Neural progenitor cell (in vitro differentiated cells): Measurements from ENCODE around the gene GAB2. TPM values are rescaled to one million over a fixed set of nuclear protein-coding genes. Genes with fewer than 3 reads are reported as not detected.

Experiments
- DNase-seq: peaks from one replicate; pipeline ENCODE4 v3.0.0-alpha.2; 2016; ENCODE audit warnings: low spot score
- H2AFZ ChIP-seq: fragments of 200-600 bp; sonication (generic); replicated peaks from 2 replicates; pipeline ENCODE4 v1.6.1; 2016; ENCODE audit warnings: antibody characterized with exemption
- H3F3A ChIP-seq: fragments of 200-600 bp; sonication (generic); 2 replicates; pipeline ENCODE4 v1.6.1; 2016; ENCODE audit warnings: antibody characterized with exemption, low read depth
- H3K27ac ChIP-seq: fragments of 200-600 bp; sonication (generic); 2 replicates; pipeline ENCODE4 v1.5.1; 2016; ENCODE audit warnings: mild to moderate bottlenecking
- H3K27me3 ChIP-seq: fragments of 200-600 bp; sonication (generic); 2 replicates; pipeline ENCODE4 v1.6.1; 2016; ENCODE audit warnings: mild to moderate bottlenecking, moderate library complexity
- H3K36me3 ChIP-seq: fragments of 200-600 bp; sonication (generic); 2 replicates; pipeline ENCODE4 v1.5.1; 2016
- H3K4me1 ChIP-seq: fragments of 200-600 bp; sonication (generic); 2 replicates; pipeline ENCODE4 v1.6.1; 2016; ENCODE audit warnings: mixed run types
- H3K4me2 ChIP-seq: fragments of 200-600 bp; sonication (generic); 2 replicates; pipeline ENCODE4 v1.6.1; 2016
- H3K4me3 ChIP-seq: fragments of 200-600 bp; sonication (generic); 2 replicates; pipeline ENCODE4 v1.5.1; 2016
- H3K79me2 ChIP-seq: fragments of 200-600 bp; sonication (generic); 2 replicates; pipeline ENCODE4 v1.6.1; 2016; ENCODE audit warnings: low read depth
- H3K9ac ChIP-seq: fragments of 200-600 bp; sonication (generic); 2 replicates; pipeline ENCODE4 v1.6.1; 2016
- H3K9me3 ChIP-seq: fragments of 200-600 bp; sonication (generic); 2 replicates; pipeline ENCODE4 v1.5.1; 2016; ENCODE audit warnings: low read depth
- H4K20me1 ChIP-seq: fragments of 200-600 bp; sonication (generic); 2 replicates; pipeline ENCODE4 v1.6.1; 2016; ENCODE audit warnings: low read depth
- H3K27ac Mint-ChIP-seq: 3 replicates; pipeline ENCODE4 v1.8.0; 2021; ENCODE audit warnings: mixed read lengths
- H3K27me3 Mint-ChIP-seq: 2 replicates; pipeline ENCODE4 v1.8.0; 2022; ENCODE audit warnings: low read depth, mild to moderate bottlenecking, inconsistent platforms, moderate library complexity, mixed read lengths; ENCODE audit not compliant: insufficient read depth
- H3K36me3 Mint-ChIP-seq: 3 replicates; pipeline ENCODE4 v1.8.0; 2021; ENCODE audit warnings: mixed read lengths
- H3K4me1 Mint-ChIP-seq: 3 replicates; pipeline ENCODE4 v1.8.0; 2021; ENCODE audit warnings: mixed read lengths
- H3K4me3 Mint-ChIP-seq: 3 replicates; pipeline ENCODE4 v1.8.0; 2021; ENCODE audit warnings: mild to moderate bottlenecking, moderate library complexity, mixed read lengths
- H3K9me3 Mint-ChIP-seq: 3 replicates; pipeline ENCODE4 v1.8.0; 2020; ENCODE audit warnings: mixed read lengths
- EZH2 ChIP-seq: fragments of 200-600 bp; sonication (generic); IDR thresholded peaks from 2 replicates; pipeline ENCODE4 v1.6.1; 2017; ENCODE audit warnings: antibody characterized with exemption, mild to moderate bottlenecking, moderate library complexity
- EZH2phosphoT487 ChIP-seq: fragments of 200-600 bp; sonication (generic); IDR thresholded peaks from 2 replicates; pipeline ENCODE4 v1.6.1; 2017; ENCODE audit warnings: antibody characterized with exemption
- total RNA-seq: library from RNA; depleted of rRNA; stranded (reverse); fragments of >200 nt; gene quantifications from 2 replicates; pipeline ENCODE4 v1.2.3, GENCODE V29; 2015; ENCODE audit warnings: low replicate concordance
- TF ChIP-seq, protein P1 (sequence below): fragments of 200-600 bp; sonication (generic); IDR thresholded peaks from 2 replicates; pipeline ENCODE4 v1.5.1; 2017; ENCODE audit warnings: antibody characterized with exemption, mild to moderate bottlenecking

GAB2 gene
- total RNA-seq, 1 donor from 2014 or later: 11.1 TPM

GRCh38 chr11:78414321-78415051 lies 3.1 kb downstream of the GAB2 start:
- H3K4me3 ChIP-seq: no peak overlapping the region
- peaks cover 10% of the 10 kb centered on the region for H3K9me3 ChIP-seq
- Mint-ChIP-seq H3K27ac (no peak overlapping the region), H3K36me3 (peaks cover 6% of the 10 kb centered on the region), H3K4me1 (peaks cover 22% of the 10 kb centered on the region), H3K9me3 (peaks cover 10% of the 10 kb centered on the region), H3K4me3 (no peak overlapping the region), H3K27me3 (peaks cover 11% of the 10 kb centered on the region)
- H3K9ac ChIP-seq: no peak overlapping the region
- H3F3A ChIP-seq: peaks cover 51% of the 10 kb centered on the region
- H3K36me3 ChIP-seq: peaks cover 10% of the 10 kb centered on the region
- H3K79me2 ChIP-seq: peaks cover 69% of the 10 kb centered on the region
- H2AFZ ChIP-seq: no peak overlapping the region
- no peak for TF ChIP-seq EZH2
- TF ChIP-seq, protein P1, sequence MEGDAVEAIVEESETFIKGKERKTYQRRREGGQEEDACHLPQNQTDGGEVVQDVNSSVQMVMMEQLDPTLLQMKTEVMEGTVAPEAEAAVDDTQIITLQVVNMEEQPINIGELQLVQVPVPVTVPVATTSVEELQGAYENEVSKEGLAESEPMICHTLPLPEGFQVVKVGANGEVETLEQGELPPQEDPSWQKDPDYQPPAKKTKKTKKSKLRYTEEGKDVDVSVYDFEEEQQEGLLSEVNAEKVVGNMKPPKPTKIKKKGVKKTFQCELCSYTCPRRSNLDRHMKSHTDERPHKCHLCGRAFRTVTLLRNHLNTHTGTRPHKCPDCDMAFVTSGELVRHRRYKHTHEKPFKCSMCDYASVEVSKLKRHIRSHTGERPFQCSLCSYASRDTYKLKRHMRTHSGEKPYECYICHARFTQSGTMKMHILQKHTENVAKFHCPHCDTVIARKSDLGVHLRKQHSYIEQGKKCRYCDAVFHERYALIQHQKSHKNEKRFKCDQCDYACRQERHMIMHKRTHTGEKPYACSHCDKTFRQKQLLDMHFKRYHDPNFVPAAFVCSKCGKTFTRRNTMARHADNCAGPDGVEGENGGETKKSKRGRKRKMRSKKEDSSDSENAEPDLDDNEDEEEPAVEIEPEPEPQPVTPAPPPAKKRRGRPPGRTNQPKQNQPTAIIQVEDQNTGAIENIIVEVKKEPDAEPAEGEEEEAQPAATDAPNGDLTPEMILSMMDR: peak; percentile 60
- no peak overlapping the region for H3K27ac ChIP-seq
- H3K4me1 ChIP-seq: peaks cover 20% of the 10 kb centered on the region
- no peak overlapping the region for H3K4me2 ChIP-seq
- DNase-seq: no peak
- H3K27me3 ChIP-seq: peaks cover 13% of the 10 kb centered on the region
- H4K20me1 ChIP-seq: peaks cover 22% of the 10 kb centered on the region

DNA sequence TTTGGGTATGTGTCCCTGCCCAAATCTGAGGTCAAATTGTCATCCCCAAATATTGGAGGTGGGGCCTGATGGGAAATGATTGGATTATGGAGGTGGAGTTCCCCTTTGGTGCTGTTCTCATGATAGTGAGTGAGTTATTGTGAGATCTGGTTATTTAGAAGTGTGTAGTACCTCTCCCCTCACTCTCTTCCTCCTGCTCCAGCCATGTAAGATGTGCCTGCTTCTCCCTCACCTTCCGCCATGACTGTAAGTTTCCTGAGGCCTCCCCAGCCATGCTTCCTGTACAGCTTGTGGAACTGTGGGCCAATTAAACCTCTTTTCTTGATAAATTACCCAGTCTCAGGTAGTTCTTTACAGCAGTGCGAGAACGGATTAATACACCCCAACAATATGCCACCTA lies 9.0 kb downstream of the GAB2 start:
- no peaks in the 10 kb centered on the region for H3K27me3 Mint-ChIP-seq
- peaks cover 31% of the 10 kb centered on the region for H3K9me3 Mint-ChIP-seq
- H3K9ac ChIP-seq: no peak overlapping the region
- H3K4me1 Mint-ChIP-seq: no peaks in the 10 kb centered on the region
- no peaks in the 10 kb centered on the region for H3K27me3 ChIP-seq
- no peak overlapping the region for H3K4me3 ChIP-seq
- peaks cover 10% of the 10 kb centered on the region for H3K36me3 ChIP-seq
- peaks cover 16% of the 10 kb centered on the region for H3K9me3 ChIP-seq
- H3K4me2 ChIP-seq: no peak overlapping the region
- no peak overlapping the region for H2AFZ ChIP-seq
- H3K4me1 ChIP-seq: no peaks in the 10 kb centered on the region
- DNase-seq: no peak
- H3F3A ChIP-seq: peaks cover 8% of the 10 kb centered on the region
- no peak overlapping the region for H3K27ac Mint-ChIP-seq
- no peak overlapping the region for H3K4me3 Mint-ChIP-seq
- no peak for TF ChIP-seq EZH2
- no peak for TF ChIP-seq EZH2phosphoT487
- TF ChIP-seq, protein P1: no peak
- no peaks in the 10 kb centered on the region for H4K20me1 ChIP-seq
- H3K27ac ChIP-seq: no peak overlapping the region
- H3K36me3 Mint-ChIP-seq: peaks cover 17% of the 10 kb centered on the region
- H3K79me2 ChIP-seq: peaks cover 90% of the 10 kb centered on the region

- Mint-ChIP-seq H3K27ac (no peak overlapping the region), H3K9me3 (peaks cover 35% of the 10 kb centered on the region), H3K36me3 (peaks cover 17% of the 10 kb centered on the region), H3K27me3 (no peaks in the 10 kb centered on the region), H3K4me1 (no peaks in the 10 kb centered on the region), H3K4me3 (no peak overlapping the region)
- Histone ChIP-seq H3K79me2 (peaks cover 80% of the 10 kb centered on the region), H3F3A (no peaks in the 10 kb centered on the region), H2AFZ (no peak overlapping the region), H3K4me1 (no peaks in the 10 kb centered on the region), H3K9me3 (peaks cover 16% of the 10 kb centered on the region), H3K27me3 (no peaks in the 10 kb centered on the region), H3K36me3 (peaks cover 10% of the 10 kb centered on the region), H3K4me2 (no peak overlapping the region), H3K27ac (no peak overlapping the region), H4K20me1 (peaks cover 4% of the 10 kb centered on the region), H3K4me3 (no peak overlapping the region), H3K9ac (no peak overlapping the region)
- DNase-seq: no peak
- TF ChIP-seq, protein P1: no peak
- TF ChIP-seq EZH2phosphoT487: no peak
Observed at GRCh38 chr11:78406568-78407196, 10.9 kb downstream of the GAB2 start.
